AG04450 (cell line): ENCODE data around the gene SET. TPM values are rescaled to one million over a fixed set of nuclear protein-coding genes. Genes with fewer than 3 reads are reported as not detected.

Experiments used
- CTCF ChIA-PET: fragments of 300-600, 350-600 bp; formaldehyde crosslinking; extraction: SDS; loops from one replicate; lab custom pipeline; 2022; ENCODE audit warnings: antibody characterized with exemption, inconsistent platforms; lab: Charles Lee
- POLR2A ChIA-PET: fragments of 350-600 bp; formaldehyde crosslinking; extraction: SDS; loops from one replicate; lab custom pipeline; 2021; ENCODE audit warnings: antibody characterized with exemption, inconsistent platforms; lab: Yijun Ruan, JAX
- DNase-seq: peaks from one replicate; pipeline ENCODE4 v3.0.0-alpha.2; 2011; ENCODE audit warnings: low read depth, low spot score
- H3K27ac ChIP-seq: one replicate; pipeline ENCODE4 v1.5.1; 2012; ENCODE audit warnings: low read depth, low read length, control low read depth
- H3K27me3 ChIP-seq: one replicate; pipeline ENCODE4 v1.6.0; 2012; ENCODE audit warnings: low read length; ENCODE audit not compliant: control insufficient read depth, insufficient read depth
- H3K4me3 ChIP-seq: 2 replicates; pipeline ENCODE4 v1.5.1; 2011; ENCODE audit warnings: mild to moderate bottlenecking, low read depth, low read length, control low read depth
- H3K9me3 ChIP-seq: 2 replicates; pipeline ENCODE4 v1.5.1; 2012; ENCODE audit warnings: low read length; ENCODE audit not compliant: control insufficient read depth, insufficient read depth
- polyA plus RNA-seq: library from polyadenylated mRNA; depleted of rRNA; stranded (reverse); fragments of >200 nt; gene quantifications from 2 replicates; pipeline ENCODE4 v1.2.3, GENCODE V29; 2011
- TF ChIP-seq, protein P1 (sequence below): IDR thresholded peaks from 2 replicates; pipeline ENCODE4 v1.5.1; 2011; ENCODE audit warnings: low read depth, low read length, control low read depth, inconsistent platforms

The SET gene
- polyA plus RNA-seq, 1 experiment = 259 TPM

DNA sequence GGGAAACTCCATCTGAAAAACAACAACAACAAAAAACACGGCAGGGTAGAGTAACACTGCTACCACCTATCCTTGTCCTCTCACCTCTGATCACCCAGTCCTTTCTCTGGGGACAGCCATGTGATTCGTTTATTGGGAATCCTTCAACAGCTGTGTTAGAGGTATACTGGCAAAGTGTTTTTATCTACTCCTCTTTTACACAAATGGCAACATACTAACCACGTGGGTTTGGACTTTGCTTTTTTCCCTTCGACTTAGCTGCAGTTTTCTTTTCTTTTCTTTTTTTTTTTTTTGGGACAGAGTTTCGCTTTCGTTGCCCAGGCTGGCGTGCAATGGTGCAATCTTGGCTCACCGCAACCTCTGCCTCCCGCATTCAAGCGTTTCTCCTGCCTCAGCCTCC lies 11.2 kb upstream of the SET start:
- TF ChIP-seq, protein P1, sequence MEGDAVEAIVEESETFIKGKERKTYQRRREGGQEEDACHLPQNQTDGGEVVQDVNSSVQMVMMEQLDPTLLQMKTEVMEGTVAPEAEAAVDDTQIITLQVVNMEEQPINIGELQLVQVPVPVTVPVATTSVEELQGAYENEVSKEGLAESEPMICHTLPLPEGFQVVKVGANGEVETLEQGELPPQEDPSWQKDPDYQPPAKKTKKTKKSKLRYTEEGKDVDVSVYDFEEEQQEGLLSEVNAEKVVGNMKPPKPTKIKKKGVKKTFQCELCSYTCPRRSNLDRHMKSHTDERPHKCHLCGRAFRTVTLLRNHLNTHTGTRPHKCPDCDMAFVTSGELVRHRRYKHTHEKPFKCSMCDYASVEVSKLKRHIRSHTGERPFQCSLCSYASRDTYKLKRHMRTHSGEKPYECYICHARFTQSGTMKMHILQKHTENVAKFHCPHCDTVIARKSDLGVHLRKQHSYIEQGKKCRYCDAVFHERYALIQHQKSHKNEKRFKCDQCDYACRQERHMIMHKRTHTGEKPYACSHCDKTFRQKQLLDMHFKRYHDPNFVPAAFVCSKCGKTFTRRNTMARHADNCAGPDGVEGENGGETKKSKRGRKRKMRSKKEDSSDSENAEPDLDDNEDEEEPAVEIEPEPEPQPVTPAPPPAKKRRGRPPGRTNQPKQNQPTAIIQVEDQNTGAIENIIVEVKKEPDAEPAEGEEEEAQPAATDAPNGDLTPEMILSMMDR = no peak
- Histone ChIP-seq H3K4me3 (no peak overlapping the region), H3K9me3 (no peaks in the 10 kb centered on the region), H3K27ac (no peak overlapping the region), H3K27me3 (no peaks in the 10 kb centered on the region)
- ChIA-PET POLR2A (no interaction called here), CTCF (interaction anchor here (1.0 kb wide), 1 partner anchor 32 kb away, joined by 4 read pairs; no protein-coding TSS in a partner anchor)
- no peak for DNase-seq

- H3K27ac ChIP-seq = peak overlapping the region; percentile 77
- TF ChIP-seq, protein P1 = no peak
- no peaks in the 10 kb centered on the region; the same call in 1 of the 2 replicates for H3K9me3 ChIP-seq
- CTCF ChIA-PET = interaction anchor here (1.0 to 1.4 kb wide), 2 partner anchors 18 to 19 kb away, joined by 3 to 4 read pairs; partner anchors contain the start of gene PKN3
- POLR2A ChIA-PET = interaction anchor here (0.6 to 1.5 kb wide), 4 partner anchors 23 to 295 kb away, joined by 3 to 6 read pairs (median 4); partner anchors contain the start of gene SPTAN1
- no peak for DNase-seq
- no peaks in the 10 kb centered on the region for H3K27me3 ChIP-seq
- peak overlapping the region; percentile 80 for H3K4me3 ChIP-seq
Observed at GRCh38 chr9:128683340-128684064, 5.5 kb upstream of the SET start.

GRCh38 chr9:128684065-128684324 lies 5.0 kb upstream of the SET start:
- Histone ChIP-seq H3K4me3 (peak overlapping the region; percentile 80), H3K27me3 (no peaks in the 10 kb centered on the region), H3K9me3 (no peaks in the 10 kb centered on the region; the same call in 1 of the 2 replicates), H3K27ac (peak overlapping the region; percentile 77)
- ChIA-PET CTCF (interaction anchor here (1.4 kb wide), 1 partner anchor 18 kb away, joined by 3 read pairs; the partner anchor contains the start of gene PKN3), POLR2A (interaction anchor here (0.7 to 1.5 kb wide), 3 partner anchors 17 to 132 kb away, joined by 3 to 5 read pairs (median 4); partner anchors contain the start of gene SPTAN1)
- no peak for DNase-seq
- TF ChIP-seq, protein P1 = no peak

DNA sequence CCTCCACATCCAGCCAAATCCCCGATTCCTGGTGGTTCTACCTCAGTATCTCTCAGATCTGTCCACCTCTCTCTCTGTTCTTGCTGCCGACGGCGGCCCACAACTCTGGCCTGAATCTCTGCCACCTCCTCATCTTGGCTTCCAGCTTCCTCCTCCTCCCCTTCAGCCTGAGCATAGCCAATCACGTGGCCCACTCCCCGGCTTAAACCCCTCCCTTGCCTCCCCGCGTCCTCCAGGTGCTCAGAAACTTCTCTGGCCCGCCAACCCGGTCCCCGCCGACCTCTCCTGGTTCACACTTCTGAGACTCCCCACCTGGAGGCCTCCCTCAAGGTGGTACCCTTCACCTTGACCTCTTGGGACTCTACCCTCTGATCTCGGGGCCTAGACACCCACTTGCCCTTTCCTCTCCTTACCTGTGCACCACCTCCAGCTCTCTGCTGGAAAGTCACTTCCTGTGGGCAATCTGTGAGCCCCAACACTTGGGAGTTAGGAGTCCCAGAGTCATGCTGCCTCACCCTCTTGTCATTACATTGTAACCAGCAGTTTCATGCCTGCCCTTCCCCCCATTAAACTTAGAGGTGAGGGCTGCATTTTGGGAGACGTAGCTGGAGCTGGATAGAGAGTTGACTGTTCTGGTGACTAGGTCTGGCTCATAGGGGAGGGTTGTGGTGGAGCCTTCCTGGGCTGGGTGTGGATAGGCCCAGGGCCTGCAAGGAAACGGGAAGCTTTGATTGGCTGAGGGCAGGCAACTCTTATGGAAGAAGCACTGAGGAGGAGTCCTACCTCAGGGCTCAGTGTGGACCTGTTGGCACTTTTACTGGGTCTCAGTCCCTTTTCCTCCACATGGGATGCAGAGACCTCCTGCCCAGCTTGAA lies 4.5 kb upstream of the SET start:
- Histone ChIP-seq H3K4me3 (peak overlapping the region; percentile 80), H3K9me3 (no peaks in the 10 kb centered on the region; the same call in 1 of the 2 replicates), H3K27ac (peak overlapping the region; percentile 77), H3K27me3 (no peaks in the 10 kb centered on the region)
- TF ChIP-seq, protein P1 = no peak
- POLR2A ChIA-PET = interaction anchor here (0.7 to 1.5 kb wide), 4 partner anchors 16 to 132 kb away, joined by 3 to 5 read pairs (median 4); partner anchors contain the start of gene SPTAN1
- CTCF ChIA-PET = interaction anchor here (1.4 kb wide), 1 partner anchor 17 kb away, joined by 3 read pairs; the partner anchor contains the start of gene PKN3
- no peak for DNase-seq
